Measurements from ENCODE around the gene HSPB8.

Gene HSPB8

DNA sequence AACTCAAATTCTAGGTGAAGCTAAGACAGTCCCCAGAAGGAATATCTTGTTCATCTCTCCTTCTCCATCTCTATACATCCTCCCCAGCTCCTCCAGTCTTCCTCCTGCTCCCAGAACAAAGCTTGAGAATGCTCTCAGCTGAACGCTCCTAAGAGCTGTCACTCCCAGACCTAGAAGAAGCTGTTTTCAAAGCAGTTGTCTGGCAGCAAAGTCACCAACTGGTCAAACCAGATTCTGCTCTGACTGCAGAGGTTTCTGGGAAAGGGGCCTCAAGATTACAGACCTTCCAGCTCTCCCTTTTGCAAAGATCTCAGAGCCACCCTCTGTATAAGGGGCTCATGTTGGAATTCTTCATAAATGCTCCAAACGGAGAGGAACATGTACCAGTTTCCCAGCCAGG lies 9.6 kb upstream of the HSPB8 start:
- DNase-seq (ENCODE audit: low spot score) (no peak), FAIRE-seq (no peak)

DNA sequence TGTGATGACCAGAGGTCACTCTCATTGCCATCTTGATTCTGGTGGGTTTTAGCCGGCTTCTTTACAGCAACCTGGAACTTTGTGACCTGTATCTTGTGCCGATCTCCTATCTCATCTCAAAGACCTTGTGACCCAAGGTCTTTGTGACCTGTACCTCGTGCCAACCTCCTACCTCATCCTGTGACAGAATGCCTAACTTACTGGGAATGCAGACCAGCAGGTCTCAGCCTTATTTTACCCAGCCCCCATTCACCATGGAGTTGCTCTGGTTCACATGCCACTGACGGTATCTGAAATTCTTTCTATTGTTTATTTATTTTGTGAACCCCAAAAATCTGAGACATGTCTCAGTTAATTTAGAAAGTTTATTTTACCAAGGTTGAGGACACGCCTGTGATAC lies 7.4 kb upstream of the HSPB8 start:
- FAIRE-seq (no peak), DNase-seq (ENCODE audit: low spot score) (no peak)

DNA sequence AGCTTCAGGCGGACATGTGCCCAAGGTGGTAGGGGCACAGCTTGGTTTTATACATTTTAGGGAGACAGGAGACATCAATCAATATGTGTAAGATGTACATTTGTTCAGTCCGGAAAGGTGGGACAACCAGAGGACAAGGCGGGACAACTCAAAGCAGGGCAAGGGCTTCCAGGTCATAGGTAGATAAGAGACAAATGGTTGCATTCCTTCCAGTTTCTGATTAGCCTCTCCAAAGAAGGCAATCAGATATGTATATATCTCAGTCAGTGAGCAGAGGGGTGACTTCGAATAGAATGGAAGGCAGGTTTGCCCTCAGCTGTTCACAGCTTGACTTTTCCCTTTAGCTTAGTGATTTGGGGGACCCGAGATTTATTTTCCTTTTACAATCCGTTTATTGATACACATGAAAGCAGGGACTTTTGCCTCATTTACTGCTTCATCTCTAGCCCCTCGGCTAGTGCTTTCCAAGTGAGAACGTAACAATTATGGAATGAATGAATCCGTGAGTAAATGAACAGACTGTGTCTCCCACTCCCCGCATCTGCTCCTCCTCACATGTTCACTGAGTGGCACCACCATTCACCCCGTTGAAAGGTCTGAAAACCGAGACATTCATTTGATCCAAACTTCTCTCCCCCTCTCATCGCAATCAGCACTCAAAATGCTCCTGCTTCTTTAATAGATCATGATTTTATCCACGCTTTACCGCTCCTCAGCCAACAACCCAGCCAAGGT lies 6.9 kb upstream of the HSPB8 start:
- DNase-seq (ENCODE audit: low spot score): no peak
- FAIRE-seq: no peak

DNA sequence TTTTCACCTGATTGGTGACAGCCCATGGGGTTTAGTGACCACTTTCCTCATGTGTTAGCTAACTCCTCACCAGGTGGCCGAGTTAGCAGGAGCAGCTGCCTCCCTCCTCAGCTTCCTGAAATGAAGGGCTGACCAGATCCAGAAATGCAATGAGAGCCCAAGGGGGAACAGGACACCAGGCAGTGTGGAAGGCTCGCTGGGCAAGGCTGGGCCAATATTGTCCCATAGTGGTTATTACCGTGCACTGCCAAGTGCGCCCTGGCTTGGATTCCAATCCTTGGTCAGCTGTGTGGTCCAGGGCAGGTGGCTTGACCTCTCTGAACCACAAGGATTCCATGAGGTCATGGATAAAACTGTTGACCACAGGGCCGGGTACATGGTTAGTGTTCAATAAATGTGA lies 3.6 kb upstream of the HSPB8 start:
- FAIRE-seq: no peak

DNA sequence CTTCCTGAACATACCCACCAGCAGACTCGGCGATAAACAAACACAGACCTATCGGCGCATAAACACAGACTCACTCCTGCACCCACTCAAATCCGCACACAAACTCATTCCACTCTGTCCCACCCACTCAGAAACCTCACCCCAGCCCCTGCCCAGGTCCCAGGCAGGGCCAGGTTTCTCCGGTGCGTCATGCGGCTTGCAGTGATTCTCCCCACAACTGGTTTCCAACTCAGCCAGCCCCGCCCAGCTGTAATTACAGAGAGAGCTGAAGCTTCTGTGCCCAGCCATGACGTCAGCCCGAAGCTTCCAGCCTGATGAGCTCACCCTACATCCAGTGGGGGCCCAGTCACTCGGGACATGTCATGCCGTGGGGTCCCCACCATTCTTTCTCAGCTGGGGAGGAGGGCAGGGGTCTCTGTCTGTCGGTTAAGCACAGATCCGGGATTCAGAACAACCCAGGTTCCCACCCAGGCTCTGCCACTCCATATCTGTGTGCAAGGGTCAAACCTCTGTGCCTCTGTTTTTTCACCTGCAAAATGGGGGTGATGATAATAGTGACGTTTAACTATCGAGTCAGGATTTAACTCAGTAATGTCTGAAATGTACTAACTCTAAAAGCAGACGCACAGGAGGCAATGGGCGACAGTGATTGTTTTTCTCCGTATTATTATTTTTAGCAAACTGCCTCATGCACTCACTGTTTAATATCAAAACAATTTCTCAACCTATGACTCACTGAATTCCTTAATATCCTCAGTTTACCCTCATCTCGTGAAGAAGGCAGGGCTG lies 2.3 kb upstream of the HSPB8 start:
- FAIRE-seq: no peak
- DNase-seq (ENCODE audit: low spot score): peak; percentile 84

More for the DNA sequence above, 3.6 kb upstream of the HSPB8 start:
- no peak for DNase-seq (ENCODE audit: low spot score)

DNA sequence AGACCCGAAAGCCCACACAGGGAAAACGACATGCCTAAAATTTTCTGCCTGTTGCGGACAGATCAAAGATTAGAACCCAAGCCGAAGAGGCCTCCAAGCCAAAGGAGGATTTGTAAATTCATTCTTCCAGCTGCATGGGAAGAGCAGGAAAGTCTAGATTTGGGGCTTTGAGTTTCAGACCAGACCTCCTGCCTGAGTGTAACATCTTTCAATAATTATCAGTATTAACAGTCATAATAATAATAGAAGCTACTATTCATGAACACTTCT lies 1.7 kb upstream of the HSPB8 start:
- no peak for DNase-seq (ENCODE audit: low spot score)
- FAIRE-seq: no peak

DNA sequence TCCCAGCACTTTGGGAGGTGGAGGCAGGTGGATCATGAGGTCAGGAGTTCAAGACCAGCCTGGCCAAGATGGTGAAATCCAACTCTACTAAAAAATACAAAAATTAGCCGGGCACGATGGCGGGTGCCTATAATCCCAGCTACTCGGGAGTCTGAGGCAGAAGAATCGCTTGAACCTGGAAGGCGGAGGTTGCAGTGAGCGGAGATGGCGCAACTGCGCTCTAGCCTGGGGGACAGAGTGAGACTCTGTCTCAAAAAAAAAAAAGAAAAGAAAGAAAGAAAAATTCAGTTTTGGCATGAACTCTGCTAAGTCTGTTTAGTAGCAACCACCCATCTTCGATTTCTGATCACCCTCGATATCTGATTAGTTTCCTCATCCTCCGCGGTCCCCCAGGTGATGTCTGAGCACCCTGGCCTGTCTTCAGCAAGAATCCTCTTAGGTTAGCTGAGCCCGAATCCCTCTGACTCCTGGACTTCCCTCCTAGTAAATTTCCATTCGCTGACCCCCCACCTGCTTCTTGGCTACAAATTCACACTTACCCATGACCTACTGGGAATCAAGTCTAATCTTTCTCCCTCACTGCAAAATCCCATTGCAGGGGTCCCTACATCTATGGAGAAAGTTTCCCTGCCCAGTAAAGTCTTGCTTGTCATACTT lies 879 bp upstream of the HSPB8 start:
- DNase-seq (ENCODE audit: low spot score): no peak
- no peak for FAIRE-seq

DNA sequence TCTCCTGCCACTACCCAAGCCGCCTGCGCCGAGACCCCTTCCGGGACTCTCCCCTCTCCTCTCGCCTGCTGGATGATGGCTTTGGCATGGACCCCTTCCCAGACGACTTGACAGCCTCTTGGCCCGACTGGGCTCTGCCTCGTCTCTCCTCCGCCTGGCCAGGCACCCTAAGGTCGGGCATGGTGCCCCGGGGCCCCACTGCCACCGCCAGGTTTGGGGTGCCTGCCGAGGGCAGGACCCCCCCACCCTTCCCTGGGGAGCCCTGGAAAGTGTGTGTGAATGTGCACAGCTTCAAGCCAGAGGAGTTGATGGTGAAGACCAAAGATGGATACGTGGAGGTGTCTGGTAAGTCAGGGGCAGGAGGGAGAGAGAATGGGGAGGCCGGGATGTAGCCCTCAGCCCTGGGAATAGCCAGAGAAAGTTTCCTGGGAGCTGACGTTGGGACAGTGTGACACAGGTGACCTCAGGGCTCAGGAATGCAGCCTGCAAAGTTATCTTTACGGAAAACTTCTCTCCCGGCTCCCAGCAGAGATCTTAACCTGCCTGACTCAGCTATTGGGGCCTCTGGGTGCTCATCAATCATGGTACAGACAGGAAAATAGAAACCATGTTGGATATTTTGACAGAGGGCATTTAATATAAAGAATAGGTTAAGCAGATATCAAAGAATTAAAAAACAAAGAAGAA lies 747 bp downstream of the HSPB8 start:
- FAIRE-seq: no peak
- peak; percentile 75 for DNase-seq (ENCODE audit: low spot score)

DNA sequence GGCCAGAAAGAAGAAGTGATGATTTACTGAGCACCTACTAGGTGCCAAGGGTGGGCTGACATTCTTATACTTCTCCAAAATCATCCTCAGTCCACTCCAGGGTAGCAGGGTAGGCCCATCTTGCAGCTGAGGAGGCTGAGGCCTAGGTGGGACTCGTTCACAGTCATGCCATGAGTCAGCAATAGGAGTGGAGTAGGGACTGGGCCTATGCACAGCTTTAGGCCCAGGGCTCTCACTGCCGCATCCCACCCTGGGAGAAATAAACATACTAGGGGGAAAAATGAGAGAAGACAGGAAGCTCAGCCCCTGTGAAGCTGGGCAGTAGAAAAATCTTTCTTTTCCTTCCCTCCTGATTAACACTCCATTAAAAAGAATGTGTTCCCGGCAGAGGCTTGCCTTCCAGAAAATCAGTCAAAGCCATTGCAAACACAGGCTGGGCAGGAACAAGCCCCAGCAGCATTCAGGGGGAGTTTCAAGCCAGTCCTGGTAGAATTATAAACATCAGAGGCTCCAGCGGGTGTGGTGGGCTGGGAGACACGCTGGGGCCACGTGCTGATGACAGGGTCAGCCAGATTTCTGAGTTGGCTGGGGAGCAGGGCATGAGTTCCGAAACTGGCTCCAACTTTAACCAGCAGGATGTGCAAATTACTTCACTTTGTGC lies 1.8 kb downstream of the HSPB8 start:
- no peak for FAIRE-seq
- peak; percentile 54 for DNase-seq (ENCODE audit: low spot score)

DNA sequence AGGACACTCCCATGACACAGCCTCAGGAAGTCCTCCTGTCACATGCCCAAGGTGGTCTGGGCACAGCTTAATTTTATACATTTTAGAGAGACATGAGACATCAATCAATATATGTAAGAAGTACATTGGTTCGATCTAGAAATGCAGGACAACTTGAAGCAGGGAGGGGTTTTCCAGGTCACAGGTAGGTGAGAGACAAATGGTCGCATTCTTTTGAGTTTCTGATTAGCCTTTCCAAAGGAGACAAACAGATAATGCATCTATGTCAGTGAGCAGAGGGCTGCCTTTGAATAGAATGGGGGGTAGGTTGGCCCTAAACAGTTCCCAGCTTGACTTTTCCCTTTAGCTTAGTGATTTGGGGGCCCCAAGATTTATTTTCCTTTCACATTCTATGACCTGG lies 2.5 kb downstream of the HSPB8 start:
- no peak for DNase-seq (ENCODE audit: low spot score)
- no peak for FAIRE-seq

DNA sequence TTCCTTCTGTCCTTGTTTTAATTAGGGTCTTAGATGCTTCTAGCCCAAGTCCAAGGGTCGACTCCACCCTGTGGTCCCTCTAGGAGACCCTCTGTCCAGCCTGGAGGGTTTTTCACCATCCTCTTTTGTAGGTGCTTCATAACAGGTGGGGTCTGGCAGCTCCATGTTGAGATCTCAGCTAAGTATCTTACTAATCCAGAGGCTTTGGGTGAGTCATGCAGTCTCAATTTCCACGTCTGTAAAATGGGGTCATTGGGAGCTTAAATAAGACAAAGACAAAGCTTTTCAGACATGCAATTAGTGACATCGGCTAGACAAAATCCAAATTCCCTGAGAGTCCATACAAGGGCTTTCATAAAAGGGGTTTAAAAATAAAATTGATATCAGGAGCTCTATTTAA lies 3.2 kb downstream of the HSPB8 start:
- no peak for DNase-seq (ENCODE audit: low spot score)

DNA sequence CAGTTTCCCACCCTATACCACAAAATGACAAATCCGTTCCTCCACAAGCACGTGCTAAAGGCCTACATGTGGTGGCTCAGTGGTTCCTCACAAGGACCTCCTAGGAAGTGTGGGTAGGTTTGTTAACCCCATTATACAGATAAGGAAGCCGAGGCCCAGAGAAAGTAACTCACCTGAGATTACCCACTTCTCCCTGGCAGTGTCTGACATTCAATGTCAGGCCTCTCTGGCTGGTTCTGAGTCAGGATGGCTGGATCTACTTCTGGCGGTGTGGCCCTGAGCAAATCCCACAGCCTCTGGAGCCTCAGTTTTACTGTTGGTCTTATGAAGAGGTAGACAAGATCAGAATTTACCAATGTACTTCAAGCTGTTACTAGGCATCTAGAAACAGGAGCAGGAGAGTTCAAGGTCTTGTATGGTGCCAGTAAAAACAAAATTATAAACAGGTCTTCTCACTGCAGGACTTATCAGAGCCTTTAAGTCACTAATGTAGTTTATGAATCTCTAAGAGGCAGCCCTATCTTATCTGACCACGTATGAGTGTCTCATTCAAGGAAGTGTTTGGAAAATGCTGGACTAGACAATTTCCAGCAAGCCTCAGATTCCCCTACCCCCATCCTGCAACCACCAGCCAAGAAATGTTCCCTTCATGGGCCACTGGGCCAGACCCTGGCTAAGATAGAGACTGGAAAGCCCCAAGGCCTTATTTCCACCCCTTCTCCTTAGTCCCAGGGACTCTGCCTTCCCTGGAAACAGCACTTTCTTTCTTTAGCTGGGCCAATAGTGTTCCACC lies 4.2 kb downstream of the HSPB8 start:
- no peak for FAIRE-seq
- no peak for DNase-seq (ENCODE audit: low spot score)

More for the DNA sequence above, 3.2 kb downstream of the HSPB8 start:
- no peak for FAIRE-seq

DNA sequence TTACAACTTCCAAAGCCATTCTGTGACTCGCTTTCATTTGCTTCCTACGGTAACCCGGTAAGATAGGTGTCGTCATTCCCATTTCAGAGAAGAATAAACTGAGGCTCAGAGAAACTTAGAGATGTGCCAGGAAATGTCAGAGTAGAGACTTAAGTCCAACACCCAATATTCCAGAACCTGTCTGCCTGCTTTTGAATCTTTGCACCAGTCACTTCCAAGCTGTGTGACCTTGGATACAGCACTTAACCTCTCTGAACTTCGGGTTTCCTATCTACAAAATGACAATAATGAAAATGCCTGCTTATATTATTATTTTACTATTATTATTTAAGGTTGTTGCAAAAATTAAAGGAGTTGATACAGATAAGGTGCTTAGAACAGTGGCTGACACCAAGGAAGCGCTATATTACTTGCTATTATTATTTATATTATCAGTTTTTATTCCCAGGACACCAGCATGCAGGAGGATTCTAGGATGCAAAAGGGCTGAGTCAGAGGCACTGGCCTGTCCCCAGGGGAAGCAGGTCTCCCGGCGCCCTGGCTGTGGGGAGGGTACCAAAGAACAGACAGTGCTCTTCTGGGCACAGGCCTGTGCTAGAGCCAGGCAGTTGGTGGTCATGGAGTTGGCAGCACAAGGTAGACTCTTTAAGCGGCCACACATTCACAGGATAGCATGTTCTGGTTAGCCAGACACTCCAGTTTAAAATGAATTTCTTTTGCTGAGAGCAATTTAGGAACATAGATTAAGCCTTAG lies 5.4 kb downstream of the HSPB8 start:
- no peak for DNase-seq (ENCODE audit: low spot score)
- FAIRE-seq: no peak

DNA sequence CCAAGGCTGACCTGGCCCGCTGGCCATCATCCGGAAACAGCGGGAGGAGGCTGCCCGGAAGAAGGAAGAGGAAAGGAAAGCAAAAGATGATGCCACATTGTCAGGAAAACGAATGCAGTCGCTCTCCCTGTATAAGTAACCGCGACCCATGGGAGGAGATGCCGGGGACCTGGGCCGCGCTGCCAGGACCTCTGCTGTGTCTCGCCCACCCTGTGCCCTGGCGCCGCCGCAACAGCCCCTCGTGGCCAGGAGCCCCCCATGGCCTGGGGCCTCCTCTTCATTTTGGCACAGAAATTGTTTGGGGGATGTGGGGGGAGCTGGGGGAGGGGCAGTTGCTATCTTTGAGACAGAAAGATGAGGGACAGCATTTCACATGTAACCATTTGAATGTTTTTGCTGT lies 16.5 kb downstream of the HSPB8 start:
- no peak for FAIRE-seq
- no peak for DNase-seq (ENCODE audit: low spot score)

DNA sequence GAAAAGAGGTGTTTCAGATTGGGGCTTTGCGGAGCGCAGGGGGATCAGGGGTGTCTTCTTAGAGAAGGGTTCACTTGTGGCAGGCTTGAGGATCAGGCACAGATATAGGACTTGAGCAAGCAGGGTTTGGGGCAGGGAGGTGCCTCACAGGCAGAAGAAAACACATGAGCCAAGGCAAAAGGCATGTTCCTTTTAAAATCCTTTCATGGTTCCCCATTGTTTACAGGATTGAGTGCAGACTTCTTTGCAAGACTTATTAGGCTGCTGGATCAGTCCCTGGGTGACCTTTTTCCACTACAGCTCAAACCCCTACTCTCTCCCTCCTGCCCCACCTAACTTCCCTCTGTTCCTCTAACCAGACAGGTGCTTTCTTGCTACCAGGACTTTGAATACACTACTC lies 19.7 kb downstream of the HSPB8 start:
- FAIRE-seq (no peak), DNase-seq (ENCODE audit: low spot score) (no peak)

DNA sequence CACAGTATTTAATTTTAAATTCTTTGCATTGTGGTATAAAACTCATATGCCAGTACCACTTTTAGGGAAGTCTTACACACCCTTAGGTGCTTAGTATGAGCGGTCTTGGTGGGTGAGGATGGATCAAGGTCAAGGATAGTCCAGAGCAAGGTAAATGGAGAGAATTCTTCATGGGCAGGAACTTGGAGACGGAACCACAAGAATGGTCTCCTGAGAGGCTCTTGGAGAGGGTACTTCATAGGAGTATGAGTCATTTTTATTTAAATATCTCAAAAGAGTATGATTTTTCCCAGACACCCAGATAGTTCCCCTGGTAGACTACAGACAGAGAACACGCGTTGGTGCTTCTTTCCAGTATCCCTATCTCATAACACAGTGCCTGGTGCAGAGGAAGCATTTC lies 21.9 kb downstream of the HSPB8 start:
- FAIRE-seq: no peak
- no peak for DNase-seq (ENCODE audit: low spot score)

DNA sequence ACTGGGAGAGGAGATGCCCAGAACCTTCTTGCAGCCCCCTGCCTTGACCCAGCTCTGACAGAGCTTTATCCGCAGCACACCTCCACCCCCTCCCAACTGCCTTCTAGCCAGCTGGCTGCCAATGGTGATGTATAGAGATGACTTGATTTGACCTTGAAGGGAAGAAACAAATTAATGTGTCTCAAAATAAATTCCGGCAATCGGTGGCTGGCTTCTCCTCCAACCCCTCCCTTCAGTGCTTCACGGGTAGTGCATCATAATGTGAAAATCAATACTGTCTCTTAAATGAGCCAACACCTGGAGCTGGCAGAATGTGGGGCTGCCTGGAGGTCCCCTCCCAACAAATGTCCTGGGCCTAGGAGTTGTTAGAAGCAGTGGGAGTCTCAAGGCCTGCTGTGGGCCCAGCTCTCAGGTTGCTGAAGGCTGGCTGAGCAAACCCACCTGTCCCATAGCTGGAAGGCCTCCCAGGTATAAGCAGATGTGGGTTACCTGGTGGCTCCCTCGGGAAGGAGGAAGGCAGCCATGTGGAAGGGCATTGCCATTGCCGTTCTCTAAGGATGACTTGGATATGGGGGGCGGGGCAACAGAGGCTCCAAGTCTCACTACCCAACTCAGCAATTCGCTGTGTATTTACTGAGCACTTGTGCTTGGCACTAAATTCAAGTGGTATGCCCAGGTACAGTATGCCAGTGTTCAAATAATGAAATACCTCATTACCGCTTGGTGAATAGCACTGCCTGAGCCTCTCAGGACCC lies 23.2 kb downstream of the HSPB8 start:
- DNase-seq (ENCODE audit: low spot score) (no peak), FAIRE-seq (no peak)

DNA sequence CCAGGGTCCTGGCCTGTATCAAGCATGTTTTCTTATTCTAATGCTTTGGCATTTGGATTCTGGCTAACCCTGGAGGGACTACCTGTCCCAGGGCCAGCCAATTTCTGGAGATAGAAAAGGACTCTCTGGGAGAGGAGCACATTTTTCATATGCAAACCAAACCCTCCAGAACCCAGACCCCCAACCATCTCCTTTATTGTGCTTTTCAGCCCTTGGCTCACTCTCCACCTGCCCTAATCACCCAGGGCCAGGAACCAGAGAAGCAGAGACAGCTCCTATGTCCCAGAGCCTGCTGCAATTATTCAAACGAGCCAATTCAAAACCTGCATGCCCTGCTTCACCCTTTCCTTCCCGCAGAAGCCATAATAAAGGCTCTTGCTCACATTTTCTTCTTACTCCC lies 23.8 kb downstream of the HSPB8 start:
- no peak for FAIRE-seq
- no peak for DNase-seq (ENCODE audit: low spot score)

DNA sequence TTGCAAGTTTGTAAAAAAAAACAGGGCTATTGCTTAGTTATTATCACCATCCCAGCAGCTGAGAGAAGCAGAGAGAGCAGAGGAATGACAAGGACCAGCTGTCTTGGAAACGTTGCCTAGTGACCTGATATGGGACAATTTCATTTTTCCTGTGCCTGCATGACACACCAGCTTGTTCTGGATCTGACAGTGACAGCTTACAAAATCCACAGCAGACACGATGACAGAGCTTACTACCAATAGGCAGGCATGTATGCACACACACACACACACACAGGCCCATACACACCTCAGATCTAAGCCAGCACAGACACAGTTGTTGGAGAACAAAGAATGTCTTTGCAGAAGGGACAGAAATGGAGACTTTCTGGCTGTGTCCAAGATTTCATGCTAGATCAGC lies 25.4 kb downstream of the HSPB8 start:
- DNase-seq (ENCODE audit: low spot score) (no peak), FAIRE-seq (no peak)
